K562 (cell line): ENCODE results near the gene B4GALNT4. TPM values are rescaled to one million over a fixed set of nuclear protein-coding genes. Genes with fewer than 3 reads are reported as not detected.

ENCODE experiments used
- CBFA2T2 ChIP-seq: fragments of 450-650 bp; conservative IDR thresholded peaks from 2 replicates; pipeline ENCODE4 v1.6.1; 2017; ENCODE audit warnings: mild to moderate bottlenecking
- DIDO1 ChIP-seq: fragments of 450-650 bp; IDR thresholded peaks from 2 replicates; pipeline ENCODE4 v1.6.1; 2016; ENCODE audit warnings: low read depth, missing biosample characterization, missing genetic modification characterization
- GATAD2A ChIP-seq: fragments of 450-650 bp; IDR thresholded peaks from 2 replicates; pipeline ENCODE4 v1.6.1; 2017
- HEY1 ChIP-seq: fragments of 250-450 bp; sonication (Bioruptor Pico); IDR thresholded peaks from 2 replicates; pipeline ENCODE4 v1.5.0; 2020; ENCODE audit warnings: mild to moderate bottlenecking, moderate library complexity, borderline replicate concordance
- POLR2G ChIP-seq: fragments of 200-400 bp; formaldehyde crosslinking; IDR thresholded peaks from 2 replicates; pipeline ENCODE4 v1.6.1; 2017; ENCODE audit warnings: low read depth, mild to moderate bottlenecking, antibody characterized with exemption, low read length, moderate library complexity
- RBM39 ChIP-seq: fragments of 200-400 bp; formaldehyde crosslinking; optimal IDR thresholded peaks from 2 replicates; pipeline ENCODE3; 2018; ENCODE audit warnings: low read depth, low read length
- SNRNP70 ChIP-seq: fragments of 200-400 bp; formaldehyde crosslinking; optimal IDR thresholded peaks from 2 replicates; pipeline ENCODE3; 2017; ENCODE audit warnings: low read depth, low read length
- TEAD1 ChIP-seq, 2 experiments: fragments of 450-650 bp in 1 of 2; sonication (generic) in 1 of 2; formaldehyde crosslinking; IDR thresholded peaks; 2 replicates each; pipeline versions ENCODE4 v1.4.0 to v1.8.0; 2020 to 2022; ENCODE audit warnings: mild to moderate bottlenecking in 2 of 2, missing genetic modification reagents in 1 of 2
- polyA plus RNA-seq, 8 experiments: library from polyadenylated mRNA; depleted of rRNA in 4 of 8; stranded (reverse) in 5 of 8; unstranded in 3 of 8; fragments of >200 nt; fragmentation: Nextera tagmentation in 2 of 8; fragmentation: Illumina TruSeq in 1 of 8; extraction: Ambion mirVana in 2 of 8; extraction: Trizol in 1 of 8; gene quantifications; 2 replicates each; pipeline versions ENCODE4 v1.2.1 to v1.2.3, GENCODE V29; 2011 to 2014; ENCODE audit warnings: inconsistent platforms in 1 of 8, missing spikeins in 1 of 8
- total RNA-seq, 7 experiments: library from RNA; depleted of rRNA in 6 of 7; stranded (reverse); fragments of >200 nt in 6 of 7; fragmentation: Illumina TruSeq in 2 of 7; extraction: Trizol in 2 of 7; gene quantifications; 2 replicates each; pipeline versions ENCODE4 v1.2.1 to v1.2.3, GENCODE V29; 2011 to 2021; ENCODE audit warnings: low replicate concordance in 1 of 7
- TF ChIP-seq, protein P1 (sequence below): fragments of 450-650 bp; IDR thresholded peaks from 2 replicates; pipeline ENCODE4 v1.6.1; 2016; ENCODE audit warnings: mild to moderate bottlenecking, moderate library complexity
- TF ChIP-seq, protein P2 (sequence below): fragments of 200-800 bp; sonication (Bioruptor generic); IDR thresholded peaks from 2 replicates; pipeline ENCODE4 v1.6.1; 2017; ENCODE audit warnings: missing genetic modification characterization, missing compliant biosample characterization
- TF ChIP-seq, protein P3 (sequence below): sonication (generic); formaldehyde crosslinking; IDR thresholded peaks from 2 replicates; pipeline ENCODE4 v1.8.1; 2023; ENCODE audit warnings: missing genetic modification reagents, mild to moderate bottlenecking, borderline replicate concordance

Gene B4GALNT4
- total and polyA plus RNA-seq, 9 of the 15 experiments (the other 6 are each of a cell fraction or from before 2014, with no cell fraction given): 0.20 to 37.1 (median 10.8) TPM; not detected in 1

DNA sequence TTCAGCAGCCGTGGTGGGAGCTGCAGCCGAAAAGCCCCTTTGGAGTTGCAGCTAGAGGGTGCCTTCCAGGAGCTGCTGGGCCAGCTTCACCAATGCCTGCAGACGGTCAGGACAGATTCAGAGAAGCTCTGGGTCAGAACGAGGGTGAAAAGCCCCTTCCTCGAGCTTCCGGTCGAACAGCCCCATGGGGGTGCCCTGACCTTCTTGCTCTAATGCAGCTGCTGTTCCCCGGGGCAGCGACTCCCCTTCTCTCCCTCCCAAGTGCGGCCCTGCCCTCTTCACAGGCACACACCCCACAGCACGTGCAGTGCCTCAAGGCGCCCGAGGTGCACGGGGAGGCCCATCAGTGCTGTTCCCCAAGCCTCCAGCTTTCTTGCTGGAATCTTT, 39.0 kb upstream of the B4GALNT4 start (continued):
- TF ChIP-seq, protein P1, sequence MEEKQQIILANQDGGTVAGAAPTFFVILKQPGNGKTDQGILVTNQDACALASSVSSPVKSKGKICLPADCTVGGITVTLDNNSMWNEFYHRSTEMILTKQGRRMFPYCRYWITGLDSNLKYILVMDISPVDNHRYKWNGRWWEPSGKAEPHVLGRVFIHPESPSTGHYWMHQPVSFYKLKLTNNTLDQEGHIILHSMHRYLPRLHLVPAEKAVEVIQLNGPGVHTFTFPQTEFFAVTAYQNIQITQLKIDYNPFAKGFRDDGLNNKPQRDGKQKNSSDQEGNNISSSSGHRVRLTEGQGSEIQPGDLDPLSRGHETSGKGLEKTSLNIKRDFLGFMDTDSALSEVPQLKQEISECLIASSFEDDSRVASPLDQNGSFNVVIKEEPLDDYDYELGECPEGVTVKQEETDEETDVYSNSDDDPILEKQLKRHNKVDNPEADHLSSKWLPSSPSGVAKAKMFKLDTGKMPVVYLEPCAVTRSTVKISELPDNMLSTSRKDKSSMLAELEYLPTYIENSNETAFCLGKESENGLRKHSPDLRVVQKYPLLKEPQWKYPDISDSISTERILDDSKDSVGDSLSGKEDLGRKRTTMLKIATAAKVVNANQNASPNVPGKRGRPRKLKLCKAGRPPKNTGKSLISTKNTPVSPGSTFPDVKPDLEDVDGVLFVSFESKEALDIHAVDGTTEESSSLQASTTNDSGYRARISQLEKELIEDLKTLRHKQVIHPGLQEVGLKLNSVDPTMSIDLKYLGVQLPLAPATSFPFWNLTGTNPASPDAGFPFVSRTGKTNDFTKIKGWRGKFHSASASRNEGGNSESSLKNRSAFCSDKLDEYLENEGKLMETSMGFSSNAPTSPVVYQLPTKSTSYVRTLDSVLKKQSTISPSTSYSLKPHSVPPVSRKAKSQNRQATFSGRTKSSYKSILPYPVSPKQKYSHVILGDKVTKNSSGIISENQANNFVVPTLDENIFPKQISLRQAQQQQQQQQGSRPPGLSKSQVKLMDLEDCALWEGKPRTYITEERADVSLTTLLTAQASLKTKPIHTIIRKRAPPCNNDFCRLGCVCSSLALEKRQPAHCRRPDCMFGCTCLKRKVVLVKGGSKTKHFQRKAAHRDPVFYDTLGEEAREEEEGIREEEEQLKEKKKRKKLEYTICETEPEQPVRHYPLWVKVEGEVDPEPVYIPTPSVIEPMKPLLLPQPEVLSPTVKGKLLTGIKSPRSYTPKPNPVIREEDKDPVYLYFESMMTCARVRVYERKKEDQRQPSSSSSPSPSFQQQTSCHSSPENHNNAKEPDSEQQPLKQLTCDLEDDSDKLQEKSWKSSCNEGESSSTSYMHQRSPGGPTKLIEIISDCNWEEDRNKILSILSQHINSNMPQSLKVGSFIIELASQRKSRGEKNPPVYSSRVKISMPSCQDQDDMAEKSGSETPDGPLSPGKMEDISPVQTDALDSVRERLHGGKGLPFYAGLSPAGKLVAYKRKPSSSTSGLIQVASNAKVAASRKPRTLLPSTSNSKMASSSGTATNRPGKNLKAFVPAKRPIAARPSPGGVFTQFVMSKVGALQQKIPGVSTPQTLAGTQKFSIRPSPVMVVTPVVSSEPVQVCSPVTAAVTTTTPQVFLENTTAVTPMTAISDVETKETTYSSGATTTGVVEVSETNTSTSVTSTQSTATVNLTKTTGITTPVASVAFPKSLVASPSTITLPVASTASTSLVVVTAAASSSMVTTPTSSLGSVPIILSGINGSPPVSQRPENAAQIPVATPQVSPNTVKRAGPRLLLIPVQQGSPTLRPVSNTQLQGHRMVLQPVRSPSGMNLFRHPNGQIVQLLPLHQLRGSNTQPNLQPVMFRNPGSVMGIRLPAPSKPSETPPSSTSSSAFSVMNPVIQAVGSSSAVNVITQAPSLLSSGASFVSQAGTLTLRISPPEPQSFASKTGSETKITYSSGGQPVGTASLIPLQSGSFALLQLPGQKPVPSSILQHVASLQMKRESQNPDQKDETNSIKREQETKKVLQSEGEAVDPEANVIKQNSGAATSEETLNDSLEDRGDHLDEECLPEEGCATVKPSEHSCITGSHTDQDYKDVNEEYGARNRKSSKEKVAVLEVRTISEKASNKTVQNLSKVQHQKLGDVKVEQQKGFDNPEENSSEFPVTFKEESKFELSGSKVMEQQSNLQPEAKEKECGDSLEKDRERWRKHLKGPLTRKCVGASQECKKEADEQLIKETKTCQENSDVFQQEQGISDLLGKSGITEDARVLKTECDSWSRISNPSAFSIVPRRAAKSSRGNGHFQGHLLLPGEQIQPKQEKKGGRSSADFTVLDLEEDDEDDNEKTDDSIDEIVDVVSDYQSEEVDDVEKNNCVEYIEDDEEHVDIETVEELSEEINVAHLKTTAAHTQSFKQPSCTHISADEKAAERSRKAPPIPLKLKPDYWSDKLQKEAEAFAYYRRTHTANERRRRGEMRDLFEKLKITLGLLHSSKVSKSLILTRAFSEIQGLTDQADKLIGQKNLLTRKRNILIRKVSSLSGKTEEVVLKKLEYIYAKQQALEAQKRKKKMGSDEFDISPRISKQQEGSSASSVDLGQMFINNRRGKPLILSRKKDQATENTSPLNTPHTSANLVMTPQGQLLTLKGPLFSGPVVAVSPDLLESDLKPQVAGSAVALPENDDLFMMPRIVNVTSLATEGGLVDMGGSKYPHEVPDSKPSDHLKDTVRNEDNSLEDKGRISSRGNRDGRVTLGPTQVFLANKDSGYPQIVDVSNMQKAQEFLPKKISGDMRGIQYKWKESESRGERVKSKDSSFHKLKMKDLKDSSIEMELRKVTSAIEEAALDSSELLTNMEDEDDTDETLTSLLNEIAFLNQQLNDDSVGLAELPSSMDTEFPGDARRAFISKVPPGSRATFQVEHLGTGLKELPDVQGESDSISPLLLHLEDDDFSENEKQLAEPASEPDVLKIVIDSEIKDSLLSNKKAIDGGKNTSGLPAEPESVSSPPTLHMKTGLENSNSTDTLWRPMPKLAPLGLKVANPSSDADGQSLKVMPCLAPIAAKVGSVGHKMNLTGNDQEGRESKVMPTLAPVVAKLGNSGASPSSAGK: peak; percentile 82
- TF ChIP-seq GATAD2A: no peak
- no peak for TF ChIP-seq DIDO1 (tag)
- TF ChIP-seq, protein P2, sequence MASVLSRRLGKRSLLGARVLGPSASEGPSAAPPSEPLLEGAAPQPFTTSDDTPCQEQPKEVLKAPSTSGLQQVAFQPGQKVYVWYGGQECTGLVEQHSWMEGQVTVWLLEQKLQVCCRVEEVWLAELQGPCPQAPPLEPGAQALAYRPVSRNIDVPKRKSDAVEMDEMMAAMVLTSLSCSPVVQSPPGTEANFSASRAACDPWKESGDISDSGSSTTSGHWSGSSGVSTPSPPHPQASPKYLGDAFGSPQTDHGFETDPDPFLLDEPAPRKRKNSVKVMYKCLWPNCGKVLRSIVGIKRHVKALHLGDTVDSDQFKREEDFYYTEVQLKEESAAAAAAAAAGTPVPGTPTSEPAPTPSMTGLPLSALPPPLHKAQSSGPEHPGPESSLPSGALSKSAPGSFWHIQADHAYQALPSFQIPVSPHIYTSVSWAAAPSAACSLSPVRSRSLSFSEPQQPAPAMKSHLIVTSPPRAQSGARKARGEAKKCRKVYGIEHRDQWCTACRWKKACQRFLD (CRISPR knock-in tag): 0 out of 2 replicates have a peak, but pooled peaks have one; percentile 18
- no peak for TF ChIP-seq RBM39
- TF ChIP-seq CBFA2T2: no peak
- peak; percentile 58 for TF ChIP-seq POLR2G
- no peak for TF ChIP-seq SNRNP70
- TF ChIP-seq, protein P3, sequence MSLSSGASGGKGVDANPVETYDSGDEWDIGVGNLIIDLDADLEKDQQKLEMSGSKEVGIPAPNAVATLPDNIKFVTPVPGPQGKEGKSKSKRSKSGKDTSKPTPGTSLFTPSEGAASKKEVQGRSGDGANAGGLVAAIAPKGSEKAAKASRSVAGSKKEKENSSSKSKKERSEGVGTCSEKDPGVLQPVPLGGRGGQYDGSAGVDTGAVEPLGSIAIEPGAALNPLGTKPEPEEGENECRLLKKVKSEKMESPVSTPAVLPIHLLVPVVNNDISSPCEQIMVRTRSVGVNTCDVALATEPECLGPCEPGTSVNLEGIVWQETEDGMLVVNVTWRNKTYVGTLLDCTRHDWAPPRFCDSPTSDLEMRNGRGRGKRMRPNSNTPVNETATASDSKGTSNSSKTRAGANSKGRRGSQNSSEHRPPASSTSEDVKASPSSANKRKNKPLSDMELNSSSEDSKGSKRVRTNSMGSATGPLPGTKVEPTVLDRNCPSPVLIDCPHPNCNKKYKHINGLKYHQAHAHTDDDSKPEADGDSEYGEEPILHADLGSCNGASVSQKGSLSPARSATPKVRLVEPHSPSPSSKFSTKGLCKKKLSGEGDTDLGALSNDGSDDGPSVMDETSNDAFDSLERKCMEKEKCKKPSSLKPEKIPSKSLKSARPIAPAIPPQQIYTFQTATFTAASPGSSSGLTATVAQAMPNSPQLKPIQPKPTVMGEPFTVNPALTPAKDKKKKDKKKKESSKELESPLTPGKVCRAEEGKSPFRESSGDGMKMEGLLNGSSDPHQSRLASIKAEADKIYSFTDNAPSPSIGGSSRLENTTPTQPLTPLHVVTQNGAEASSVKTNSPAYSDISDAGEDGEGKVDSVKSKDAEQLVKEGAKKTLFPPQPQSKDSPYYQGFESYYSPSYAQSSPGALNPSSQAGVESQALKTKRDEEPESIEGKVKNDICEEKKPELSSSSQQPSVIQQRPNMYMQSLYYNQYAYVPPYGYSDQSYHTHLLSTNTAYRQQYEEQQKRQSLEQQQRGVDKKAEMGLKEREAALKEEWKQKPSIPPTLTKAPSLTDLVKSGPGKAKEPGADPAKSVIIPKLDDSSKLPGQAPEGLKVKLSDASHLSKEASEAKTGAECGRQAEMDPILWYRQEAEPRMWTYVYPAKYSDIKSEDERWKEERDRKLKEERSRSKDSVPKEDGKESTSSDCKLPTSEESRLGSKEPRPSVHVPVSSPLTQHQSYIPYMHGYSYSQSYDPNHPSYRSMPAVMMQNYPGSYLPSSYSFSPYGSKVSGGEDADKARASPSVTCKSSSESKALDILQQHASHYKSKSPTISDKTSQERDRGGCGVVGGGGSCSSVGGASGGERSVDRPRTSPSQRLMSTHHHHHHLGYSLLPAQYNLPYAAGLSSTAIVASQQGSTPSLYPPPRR (CRISPR knock-in tag): no peak
- no peak for TF ChIP-seq TEAD1 (CRISPR knock-in tag; IDR thresholded peaks at IDR 0.05)
- TF ChIP-seq HEY1 (CRISPR knock-in tag): no peak
